ENCODE measurements around the gene SMG5.

DNA sequence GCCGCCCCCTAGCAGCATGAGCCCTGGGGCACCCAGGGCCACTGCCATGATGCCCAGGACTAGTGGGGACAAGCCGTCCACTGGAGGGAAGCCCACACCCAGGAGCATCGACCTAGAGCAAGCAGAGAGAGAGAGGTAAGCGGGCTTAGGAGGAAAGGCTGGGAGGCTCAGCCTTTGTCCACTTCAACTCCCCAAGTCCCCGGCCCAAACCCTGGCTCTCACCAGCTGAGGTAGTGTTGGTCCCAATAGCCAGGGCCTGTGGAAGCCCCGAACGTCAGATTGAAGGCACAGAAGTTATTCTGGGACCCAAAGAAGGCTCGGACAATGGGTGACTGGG is 10.4 kb upstream of the SMG5 start:
- TF ChIP-seq, protein P1, sequence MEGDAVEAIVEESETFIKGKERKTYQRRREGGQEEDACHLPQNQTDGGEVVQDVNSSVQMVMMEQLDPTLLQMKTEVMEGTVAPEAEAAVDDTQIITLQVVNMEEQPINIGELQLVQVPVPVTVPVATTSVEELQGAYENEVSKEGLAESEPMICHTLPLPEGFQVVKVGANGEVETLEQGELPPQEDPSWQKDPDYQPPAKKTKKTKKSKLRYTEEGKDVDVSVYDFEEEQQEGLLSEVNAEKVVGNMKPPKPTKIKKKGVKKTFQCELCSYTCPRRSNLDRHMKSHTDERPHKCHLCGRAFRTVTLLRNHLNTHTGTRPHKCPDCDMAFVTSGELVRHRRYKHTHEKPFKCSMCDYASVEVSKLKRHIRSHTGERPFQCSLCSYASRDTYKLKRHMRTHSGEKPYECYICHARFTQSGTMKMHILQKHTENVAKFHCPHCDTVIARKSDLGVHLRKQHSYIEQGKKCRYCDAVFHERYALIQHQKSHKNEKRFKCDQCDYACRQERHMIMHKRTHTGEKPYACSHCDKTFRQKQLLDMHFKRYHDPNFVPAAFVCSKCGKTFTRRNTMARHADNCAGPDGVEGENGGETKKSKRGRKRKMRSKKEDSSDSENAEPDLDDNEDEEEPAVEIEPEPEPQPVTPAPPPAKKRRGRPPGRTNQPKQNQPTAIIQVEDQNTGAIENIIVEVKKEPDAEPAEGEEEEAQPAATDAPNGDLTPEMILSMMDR (IDR thresholded peaks at IDR 0.05; ENCODE audit: poor library complexity) = no peak
- no peak for TF ChIP-seq EZH2phosphoT487 (IDR thresholded peaks at IDR 0.05; ENCODE audit: low read depth, severe bottlenecking, unreplicated experiment)
